ENCODE data around the gene MAP3K19. TPM values are rescaled to one million over a fixed set of nuclear protein-coding genes. Genes with fewer than 3 reads are reported as not detected.

MAP3K19 gene
- total and polyA plus RNA-seq, 2 experiments from 2014 or later = not detected

GRCh38 chr2:134957477-134957876 lies 89.8 kb downstream of the MAP3K19 start:
- Mint-ChIP-seq H3K4me3 (no peak overlapping the region), H3K4me1 (peaks cover 5% of the 10 kb centered on the region; the same call in 1 of the 3 replicates), H3K27me3 (ENCODE audit: insufficient read depth, low read depth, poor library complexity) (peaks cover 2% of the 10 kb centered on the region), H3K27ac (no peak overlapping the region), H3K36me3 (ENCODE audit: low read depth) (peaks cover 26% of the 10 kb centered on the region), H3K9me3 (no peaks in the 10 kb centered on the region)
- Histone ChIP-seq H3K79me2 (replicated peaks; ENCODE audit: insufficient read depth) (0 out of 2 replicates have a peak, but pooled peaks cover 10% of the 10 kb centered on the region), H3K27me3 (ENCODE audit: insufficient read depth) (no peaks in the 10 kb centered on the region), H3K4me3 (no peak overlapping the region), H3K36me3 (ENCODE audit: insufficient read depth) (peaks cover 30% of the 10 kb centered on the region), H3K9me2 (ENCODE audit: insufficient read depth) (no peaks in the 10 kb centered on the region), H3F3A (replicated peaks; ENCODE audit: low read depth) (no peaks in the 10 kb centered on the region), H2AFZ (no peak overlapping the region), H4K20me1 (replicated peaks; ENCODE audit: insufficient read depth) (no peaks in the 10 kb centered on the region), H3K4me2 (no peak overlapping the region), H3K27ac (ENCODE audit: low read depth) (no peak overlapping the region), H3K4me1 (ENCODE audit: insufficient read depth) (no peaks in the 10 kb centered on the region)
- TF ChIP-seq, protein P1, sequence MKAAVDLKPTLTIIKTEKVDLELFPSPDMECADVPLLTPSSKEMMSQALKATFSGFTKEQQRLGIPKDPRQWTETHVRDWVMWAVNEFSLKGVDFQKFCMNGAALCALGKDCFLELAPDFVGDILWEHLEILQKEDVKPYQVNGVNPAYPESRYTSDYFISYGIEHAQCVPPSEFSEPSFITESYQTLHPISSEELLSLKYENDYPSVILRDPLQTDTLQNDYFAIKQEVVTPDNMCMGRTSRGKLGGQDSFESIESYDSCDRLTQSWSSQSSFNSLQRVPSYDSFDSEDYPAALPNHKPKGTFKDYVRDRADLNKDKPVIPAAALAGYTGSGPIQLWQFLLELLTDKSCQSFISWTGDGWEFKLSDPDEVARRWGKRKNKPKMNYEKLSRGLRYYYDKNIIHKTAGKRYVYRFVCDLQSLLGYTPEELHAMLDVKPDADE (IDR thresholded peaks at IDR 0.05) = no peak
- no peak for TF ChIP-seq NANOG (IDR thresholded peaks at IDR 0.05; ENCODE audit: borderline replicate concordance)
- TF ChIP-seq, protein P2, sequence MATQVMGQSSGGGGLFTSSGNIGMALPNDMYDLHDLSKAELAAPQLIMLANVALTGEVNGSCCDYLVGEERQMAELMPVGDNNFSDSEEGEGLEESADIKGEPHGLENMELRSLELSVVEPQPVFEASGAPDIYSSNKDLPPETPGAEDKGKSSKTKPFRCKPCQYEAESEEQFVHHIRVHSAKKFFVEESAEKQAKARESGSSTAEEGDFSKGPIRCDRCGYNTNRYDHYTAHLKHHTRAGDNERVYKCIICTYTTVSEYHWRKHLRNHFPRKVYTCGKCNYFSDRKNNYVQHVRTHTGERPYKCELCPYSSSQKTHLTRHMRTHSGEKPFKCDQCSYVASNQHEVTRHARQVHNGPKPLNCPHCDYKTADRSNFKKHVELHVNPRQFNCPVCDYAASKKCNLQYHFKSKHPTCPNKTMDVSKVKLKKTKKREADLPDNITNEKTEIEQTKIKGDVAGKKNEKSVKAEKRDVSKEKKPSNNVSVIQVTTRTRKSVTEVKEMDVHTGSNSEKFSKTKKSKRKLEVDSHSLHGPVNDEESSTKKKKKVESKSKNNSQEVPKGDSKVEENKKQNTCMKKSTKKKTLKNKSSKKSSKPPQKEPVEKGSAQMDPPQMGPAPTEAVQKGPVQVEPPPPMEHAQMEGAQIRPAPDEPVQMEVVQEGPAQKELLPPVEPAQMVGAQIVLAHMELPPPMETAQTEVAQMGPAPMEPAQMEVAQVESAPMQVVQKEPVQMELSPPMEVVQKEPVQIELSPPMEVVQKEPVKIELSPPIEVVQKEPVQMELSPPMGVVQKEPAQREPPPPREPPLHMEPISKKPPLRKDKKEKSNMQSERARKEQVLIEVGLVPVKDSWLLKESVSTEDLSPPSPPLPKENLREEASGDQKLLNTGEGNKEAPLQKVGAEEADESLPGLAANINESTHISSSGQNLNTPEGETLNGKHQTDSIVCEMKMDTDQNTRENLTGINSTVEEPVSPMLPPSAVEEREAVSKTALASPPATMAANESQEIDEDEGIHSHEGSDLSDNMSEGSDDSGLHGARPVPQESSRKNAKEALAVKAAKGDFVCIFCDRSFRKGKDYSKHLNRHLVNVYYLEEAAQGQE (IDR thresholded peaks at IDR 0.05; ENCODE audit: unreplicated experiment) = no peak
- no peak for TF ChIP-seq POLR2AphosphoS5 (IDR thresholded peaks at IDR 0.05; ENCODE audit: low read depth)
- no peak for TF ChIP-seq ZNF114 (CRISPR knock-in tag; IDR thresholded peaks at IDR 0.05)
- no peak for TF ChIP-seq EZH2phosphoT487 (IDR thresholded peaks at IDR 0.05; ENCODE audit: unreplicated experiment)
- TF ChIP-seq, protein P3, sequence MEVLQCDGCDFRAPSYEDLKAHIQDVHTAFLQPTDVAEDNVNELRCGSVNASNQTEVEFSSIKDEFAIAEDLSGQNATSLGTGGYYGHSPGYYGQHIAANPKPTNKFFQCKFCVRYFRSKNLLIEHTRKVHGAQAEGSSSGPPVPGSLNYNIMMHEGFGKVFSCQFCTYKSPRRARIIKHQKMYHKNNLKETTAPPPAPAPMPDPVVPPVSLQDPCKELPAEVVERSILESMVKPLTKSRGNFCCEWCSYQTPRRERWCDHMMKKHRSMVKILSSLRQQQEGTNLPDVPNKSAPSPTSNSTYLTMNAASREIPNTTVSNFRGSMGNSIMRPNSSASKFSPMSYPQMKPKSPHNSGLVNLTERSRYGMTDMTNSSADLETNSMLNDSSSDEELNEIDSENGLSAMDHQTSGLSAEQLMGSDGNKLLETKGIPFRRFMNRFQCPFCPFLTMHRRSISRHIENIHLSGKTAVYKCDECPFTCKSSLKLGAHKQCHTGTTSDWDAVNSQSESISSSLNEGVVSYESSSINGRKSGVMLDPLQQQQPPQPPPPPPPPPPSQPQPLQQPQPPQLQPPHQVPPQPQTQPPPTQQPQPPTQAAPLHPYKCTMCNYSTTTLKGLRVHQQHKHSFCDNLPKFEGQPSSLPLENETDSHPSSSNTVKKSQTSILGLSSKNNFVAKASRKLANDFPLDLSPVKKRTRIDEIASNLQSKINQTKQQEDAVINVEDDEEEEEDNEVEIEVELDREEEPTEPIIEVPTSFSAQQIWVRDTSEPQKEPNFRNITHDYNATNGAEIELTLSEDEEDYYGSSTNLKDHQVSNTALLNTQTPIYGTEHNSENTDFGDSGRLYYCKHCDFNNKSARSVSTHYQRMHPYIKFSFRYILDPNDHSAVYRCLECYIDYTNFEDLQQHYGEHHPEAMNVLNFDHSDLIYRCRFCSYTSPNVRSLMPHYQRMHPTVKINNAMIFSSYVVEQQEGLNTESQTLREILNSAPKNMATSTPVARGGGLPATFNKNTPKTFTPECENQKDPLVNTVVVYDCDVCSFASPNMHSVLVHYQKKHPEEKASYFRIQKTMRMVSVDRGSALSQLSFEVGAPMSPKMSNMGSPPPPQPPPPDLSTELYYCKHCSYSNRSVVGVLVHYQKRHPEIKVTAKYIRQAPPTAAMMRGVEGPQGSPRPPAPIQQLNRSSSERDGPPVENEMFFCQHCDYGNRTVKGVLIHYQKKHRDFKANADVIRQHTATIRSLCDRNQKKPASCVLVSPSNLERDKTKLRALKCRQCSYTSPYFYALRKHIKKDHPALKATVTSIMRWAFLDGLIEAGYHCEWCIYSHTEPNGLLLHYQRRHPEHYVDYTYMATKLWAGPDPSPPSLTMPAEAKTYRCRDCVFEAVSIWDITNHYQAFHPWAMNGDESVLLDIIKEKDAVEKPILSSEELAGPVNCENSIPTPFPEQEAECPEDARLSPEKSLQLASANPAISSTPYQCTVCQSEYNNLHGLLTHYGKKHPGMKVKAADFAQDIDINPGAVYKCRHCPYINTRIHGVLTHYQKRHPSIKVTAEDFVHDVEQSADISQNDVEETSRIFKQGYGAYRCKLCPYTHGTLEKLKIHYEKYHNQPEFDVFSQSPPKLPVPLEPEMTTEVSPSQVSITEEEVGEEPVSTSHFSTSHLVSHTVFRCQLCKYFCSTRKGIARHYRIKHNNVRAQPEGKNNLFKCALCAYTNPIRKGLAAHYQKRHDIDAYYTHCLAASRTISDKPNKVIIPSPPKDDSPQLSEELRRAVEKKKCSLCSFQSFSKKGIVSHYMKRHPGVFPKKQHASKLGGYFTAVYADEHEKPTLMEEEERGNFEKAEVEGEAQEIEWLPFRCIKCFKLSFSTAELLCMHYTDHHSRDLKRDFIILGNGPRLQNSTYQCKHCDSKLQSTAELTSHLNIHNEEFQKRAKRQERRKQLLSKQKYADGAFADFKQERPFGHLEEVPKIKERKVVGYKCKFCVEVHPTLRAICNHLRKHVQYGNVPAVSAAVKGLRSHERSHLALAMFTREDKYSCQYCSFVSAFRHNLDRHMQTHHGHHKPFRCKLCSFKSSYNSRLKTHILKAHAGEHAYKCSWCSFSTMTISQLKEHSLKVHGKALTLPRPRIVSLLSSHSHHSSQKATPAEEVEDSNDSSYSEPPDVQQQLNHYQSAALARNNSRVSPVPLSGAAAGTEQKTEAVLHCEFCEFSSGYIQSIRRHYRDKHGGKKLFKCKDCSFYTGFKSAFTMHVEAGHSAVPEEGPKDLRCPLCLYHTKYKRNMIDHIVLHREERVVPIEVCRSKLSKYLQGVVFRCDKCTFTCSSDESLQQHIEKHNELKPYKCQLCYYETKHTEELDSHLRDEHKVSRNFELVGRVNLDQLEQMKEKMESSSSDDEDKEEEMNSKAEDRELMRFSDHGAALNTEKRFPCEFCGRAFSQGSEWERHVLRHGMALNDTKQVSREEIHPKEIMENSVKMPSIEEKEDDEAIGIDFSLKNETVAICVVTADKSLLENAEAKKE (CRISPR knock-in tag; IDR thresholded peaks at IDR 0.05) = no peak
- TF ChIP-seq STAT1 (IDR thresholded peaks at IDR 0.05; ENCODE audit: unreplicated experiment) = no peak
- no peak for TF ChIP-seq CREB1 (CRISPR knock-in tag; IDR thresholded peaks at IDR 0.05; ENCODE audit: low read depth)
- TF ChIP-seq EZH2 (IDR thresholded peaks at IDR 0.05; ENCODE audit: low read depth, unreplicated experiment) = no peak
- no peak for TF ChIP-seq ZNF331 (CRISPR knock-in tag; IDR thresholded peaks at IDR 0.05; ENCODE audit: low read depth)
- no peak for TF ChIP-seq JUNB (IDR thresholded peaks at IDR 0.05; ENCODE audit: unreplicated experiment)
- TF ChIP-seq, protein P4, sequence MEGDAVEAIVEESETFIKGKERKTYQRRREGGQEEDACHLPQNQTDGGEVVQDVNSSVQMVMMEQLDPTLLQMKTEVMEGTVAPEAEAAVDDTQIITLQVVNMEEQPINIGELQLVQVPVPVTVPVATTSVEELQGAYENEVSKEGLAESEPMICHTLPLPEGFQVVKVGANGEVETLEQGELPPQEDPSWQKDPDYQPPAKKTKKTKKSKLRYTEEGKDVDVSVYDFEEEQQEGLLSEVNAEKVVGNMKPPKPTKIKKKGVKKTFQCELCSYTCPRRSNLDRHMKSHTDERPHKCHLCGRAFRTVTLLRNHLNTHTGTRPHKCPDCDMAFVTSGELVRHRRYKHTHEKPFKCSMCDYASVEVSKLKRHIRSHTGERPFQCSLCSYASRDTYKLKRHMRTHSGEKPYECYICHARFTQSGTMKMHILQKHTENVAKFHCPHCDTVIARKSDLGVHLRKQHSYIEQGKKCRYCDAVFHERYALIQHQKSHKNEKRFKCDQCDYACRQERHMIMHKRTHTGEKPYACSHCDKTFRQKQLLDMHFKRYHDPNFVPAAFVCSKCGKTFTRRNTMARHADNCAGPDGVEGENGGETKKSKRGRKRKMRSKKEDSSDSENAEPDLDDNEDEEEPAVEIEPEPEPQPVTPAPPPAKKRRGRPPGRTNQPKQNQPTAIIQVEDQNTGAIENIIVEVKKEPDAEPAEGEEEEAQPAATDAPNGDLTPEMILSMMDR (conservative IDR thresholded peaks at IDR 0.05; ENCODE audit: low read depth in 2 of 2) = no peak
- DNase-seq (ENCODE audit: low spot score) = no peak
- no peak for ATAC-seq

Data from GM23338 (cell line).